Skeletal muscle satellite cell (primary cell): ENCODE measurements around the gene RPUSD4.

ENCODE experiments used
- H3K27me3 ChIP-seq: 2 replicates; pipeline ENCODE4 v1.7.0; 2013; ENCODE audit warnings: low read length; ENCODE audit not compliant: control insufficient read depth, insufficient read depth
- H3K36me3 ChIP-seq: 2 replicates; pipeline ENCODE4 v1.7.0; 2013; ENCODE audit warnings: mild to moderate bottlenecking, control low read depth, low read length; ENCODE audit not compliant: insufficient read depth
- H3K4me1 ChIP-seq: 2 replicates; pipeline ENCODE4 v1.7.0; 2013; ENCODE audit warnings: low read length; ENCODE audit not compliant: control insufficient read depth, insufficient read depth
- H3K4me2 ChIP-seq: 2 replicates; pipeline ENCODE4 v1.7.0; 2013; ENCODE audit warnings: mild to moderate bottlenecking, low read length
- H3K4me3 ChIP-seq: 2 replicates; pipeline ENCODE4 v1.7.0; 2013; ENCODE audit warnings: low read length
- H3K9ac ChIP-seq: 2 replicates; pipeline ENCODE4 v1.7.0; 2013; ENCODE audit warnings: mild to moderate bottlenecking, low read depth, low read length, moderate library complexity
- H3K9me3 ChIP-seq: replicated peaks from 2 replicates; pipeline ENCODE4 v1.7.0; 2013; ENCODE audit warnings: mild to moderate bottlenecking, control low read depth, low read length

RPUSD4 gene

GRCh38 chr11:126229858-126230540 is 18.5 kb upstream of the RPUSD4 start:
- Histone ChIP-seq H3K9ac (no peak overlapping the region), H3K36me3 (peaks cover 5% of the 10 kb centered on the region), H3K27me3 (no peaks in the 10 kb centered on the region), H3K4me1 (peaks cover 12% of the 10 kb centered on the region), H3K4me2 (no peak overlapping the region), H3K4me3 (no peak overlapping the region), H3K9me3 (no peaks in the 10 kb centered on the region)

- Histone ChIP-seq H3K9ac (no peak overlapping the region), H3K36me3 (peaks cover 5% of the 10 kb centered on the region), H3K27me3 (no peaks in the 10 kb centered on the region), H3K4me1 (peaks cover 4% of the 10 kb centered on the region), H3K4me2 (no peak overlapping the region), H3K9me3 (no peaks in the 10 kb centered on the region), H3K4me3 (no peak overlapping the region)
Observed at GRCh38 chr11:126226334-126227084, 15.1 kb upstream of the RPUSD4 start.

- Histone ChIP-seq H3K4me3 (no peak overlapping the region), H3K27me3 (no peaks in the 10 kb centered on the region), H3K4me2 (no peak overlapping the region), H3K4me1 (peaks cover 2% of the 10 kb centered on the region), H3K9me3 (no peaks in the 10 kb centered on the region), H3K9ac (no peak overlapping the region), H3K36me3 (peaks cover under 1% of the 10 kb centered on the region)
Observed at GRCh38 chr11:126225295-126225665, 13.8 kb upstream of the RPUSD4 start.

GRCh38 chr11:126224647-126225294 is 13.3 kb upstream of the RPUSD4 start:
- H3K4me1 ChIP-seq: no peaks in the 10 kb centered on the region
- no peak overlapping the region for H3K4me2 ChIP-seq
- no peaks in the 10 kb centered on the region for H3K9me3 ChIP-seq
- H3K9ac ChIP-seq: no peak overlapping the region
- no peaks in the 10 kb centered on the region for H3K27me3 ChIP-seq
- H3K4me3 ChIP-seq: no peak overlapping the region
- no peaks in the 10 kb centered on the region for H3K36me3 ChIP-seq

GRCh38 chr11:126219547-126219946 is 8.1 kb upstream of the RPUSD4 start:
- no peak overlapping the region for H3K4me2 ChIP-seq
- no peak overlapping the region for H3K9ac ChIP-seq
- no peaks in the 10 kb centered on the region for H3K4me1 ChIP-seq
- no peaks in the 10 kb centered on the region for H3K36me3 ChIP-seq
- H3K27me3 ChIP-seq: no peaks in the 10 kb centered on the region
- no peaks in the 10 kb centered on the region for H3K9me3 ChIP-seq
- H3K4me3 ChIP-seq: no peak overlapping the region

- no peak overlapping the region for H3K4me2 ChIP-seq
- H3K4me1 ChIP-seq: peaks cover 10% of the 10 kb centered on the region
Observed at GRCh38 chr11:126217491-126217890, 6.0 kb upstream of the RPUSD4 start.

GRCh38 chr11:126216526-126217305 is 5.3 kb upstream of the RPUSD4 start:
- Histone ChIP-seq H3K4me1 (peaks cover 11% of the 10 kb centered on the region), H3K36me3 (no peaks in the 10 kb centered on the region), H3K9me3 (no peaks in the 10 kb centered on the region), H3K4me3 (no peak overlapping the region), H3K27me3 (no peaks in the 10 kb centered on the region), H3K9ac (no peak overlapping the region), H3K4me2 (no peak overlapping the region)

More at GRCh38 chr11:126217491-126217890, 6.0 kb upstream of the RPUSD4 start:
- no peaks in the 10 kb centered on the region for H3K9me3 ChIP-seq
- no peaks in the 10 kb centered on the region for H3K27me3 ChIP-seq
- no peaks in the 10 kb centered on the region for H3K36me3 ChIP-seq
- no peak overlapping the region for H3K9ac ChIP-seq
- no peak overlapping the region for H3K4me3 ChIP-seq

- no peaks in the 10 kb centered on the region for H3K36me3 ChIP-seq
- peaks cover 18% of the 10 kb centered on the region for H3K4me1 ChIP-seq
- no peak overlapping the region for H3K4me2 ChIP-seq
- H3K27me3 ChIP-seq: no peaks in the 10 kb centered on the region
- H3K4me3 ChIP-seq: no peak overlapping the region
- H3K9me3 ChIP-seq: no peaks in the 10 kb centered on the region
- no peak overlapping the region for H3K9ac ChIP-seq
Observed at GRCh38 chr11:126214841-126215240, 3.4 kb upstream of the RPUSD4 start.

- peaks cover 4% of the 10 kb centered on the region for H3K36me3 ChIP-seq
- H3K4me2 ChIP-seq: no peak overlapping the region
- no peak overlapping the region for H3K4me3 ChIP-seq
- H3K9ac ChIP-seq: no peak overlapping the region
- no peaks in the 10 kb centered on the region for H3K9me3 ChIP-seq
- no peaks in the 10 kb centered on the region for H3K27me3 ChIP-seq
- peaks cover 18% of the 10 kb centered on the region for H3K4me1 ChIP-seq
Observed at GRCh38 chr11:126214441-126214840, 3.0 kb upstream of the RPUSD4 start.

- H3K9me3 ChIP-seq: no peaks in the 10 kb centered on the region
- H3K4me3 ChIP-seq: peak overlapping the region; percentile 79
- peaks cover 16% of the 10 kb centered on the region for H3K36me3 ChIP-seq
- H3K27me3 ChIP-seq: no peaks in the 10 kb centered on the region
- H3K4me2 ChIP-seq: peak overlapping the region; percentile 85
- peak overlapping the region; percentile 84 for H3K9ac ChIP-seq
- peaks cover 18% of the 10 kb centered on the region for H3K4me1 ChIP-seq
Observed at GRCh38 chr11:126212089-126212660, 725 bp upstream of the RPUSD4 start.

GRCh38 chr11:126210871-126211235 is 597 bp downstream of the RPUSD4 start:
- H3K9me3 ChIP-seq: no peaks in the 10 kb centered on the region
- peak overlapping the region; percentile 84 for H3K9ac ChIP-seq
- peak overlapping the region; percentile 79 for H3K4me3 ChIP-seq
- H3K36me3 ChIP-seq: peaks cover 19% of the 10 kb centered on the region
- no peaks in the 10 kb centered on the region for H3K27me3 ChIP-seq
- H3K4me1 ChIP-seq: peaks cover 18% of the 10 kb centered on the region
- H3K4me2 ChIP-seq: peak overlapping the region; percentile 87
